Measurements from ENCODE around the gene ATP6V1E1.
"Not testable (repeated sequence)": the region's sequence is repeated elsewhere in the genome, so short reads cannot be mapped to it uniquely, and the experiment has no call there.

The ATP6V1E1 gene

GRCh38 chr22:17664414-17665055, 36.0 kb upstream of the ATP6V1E1 start:
- no peak overlapping the region for H3K4me3 ChIP-seq (replicated peaks; ENCODE audit: low read depth, low read length)
- no peak for DNase-seq (ENCODE audit: extremely low read depth, low read depth)
- no peak for TF ChIP-seq CTCF (IDR thresholded peaks at IDR 0.05; ENCODE audit: low read depth, low read length, missing control alignments)

GRCh38 chr22:17656870-17657395, 28.4 kb upstream of the ATP6V1E1 start:
- no peak for DNase-seq (ENCODE audit: extremely low read depth, low read depth)
- H3K4me3 ChIP-seq (replicated peaks; ENCODE audit: low read depth, low read length) = no peak overlapping the region
- no peak for TF ChIP-seq CTCF (IDR thresholded peaks at IDR 0.05; ENCODE audit: low read depth, low read length, missing control alignments)

GRCh38 chr22:17655289-17655688, 26.7 kb upstream of the ATP6V1E1 start:
- no peak overlapping the region for H3K4me3 ChIP-seq (replicated peaks; ENCODE audit: low read depth, low read length)
- no peak for DNase-seq (ENCODE audit: extremely low read depth, low read depth)
- no peak for TF ChIP-seq CTCF (IDR thresholded peaks at IDR 0.05; ENCODE audit: low read depth, low read length, missing control alignments)

GRCh38 chr22:17648569-17648968, 20.0 kb upstream of the ATP6V1E1 start:
- H3K4me3 ChIP-seq (replicated peaks; ENCODE audit: low read depth, low read length) = no peak overlapping the region
- DNase-seq (ENCODE audit: extremely low read depth, low read depth) = no peak
- TF ChIP-seq CTCF (IDR thresholded peaks at IDR 0.05; ENCODE audit: low read depth, low read length, missing control alignments) = no peak

- no peak for DNase-seq (ENCODE audit: extremely low read depth, low read depth)
- TF ChIP-seq CTCF (IDR thresholded peaks at IDR 0.05; ENCODE audit: low read depth, low read length, missing control alignments) = no peak
- no peak overlapping the region for H3K4me3 ChIP-seq (replicated peaks; ENCODE audit: low read depth, low read length)
Observed at GRCh38 chr22:17647991-17648390, 19.4 kb upstream of the ATP6V1E1 start.

GRCh38 chr22:17647452-17647851, 18.9 kb upstream of the ATP6V1E1 start:
- DNase-seq (ENCODE audit: extremely low read depth, low read depth) = no peak
- no peak for TF ChIP-seq CTCF (IDR thresholded peaks at IDR 0.05; ENCODE audit: low read depth, low read length, missing control alignments)
- no peak overlapping the region for H3K4me3 ChIP-seq (replicated peaks; ENCODE audit: low read depth, low read length)

- not testable (repeated sequence) for DNase-seq (ENCODE audit: extremely low read depth, low read depth); H3K4me3 ChIP-seq (replicated peaks; ENCODE audit: low read depth, low read length)
Observed at GRCh38 chr22:17642357-17642756, 13.8 kb upstream of the ATP6V1E1 start.
